HG02642 (cell line): ENCODE measurements around the gene ADGRV1.

ENCODE experiments used
- ATAC-seq: cut with Tn5 transposase; IDR thresholded peaks from one replicate; pipeline ENCODE4 v1.9.1; 2021; ENCODE audit warnings: mild to moderate bottlenecking; ENCODE audit not compliant: unreplicated experiment, poor library complexity

Gene ADGRV1, protein sequence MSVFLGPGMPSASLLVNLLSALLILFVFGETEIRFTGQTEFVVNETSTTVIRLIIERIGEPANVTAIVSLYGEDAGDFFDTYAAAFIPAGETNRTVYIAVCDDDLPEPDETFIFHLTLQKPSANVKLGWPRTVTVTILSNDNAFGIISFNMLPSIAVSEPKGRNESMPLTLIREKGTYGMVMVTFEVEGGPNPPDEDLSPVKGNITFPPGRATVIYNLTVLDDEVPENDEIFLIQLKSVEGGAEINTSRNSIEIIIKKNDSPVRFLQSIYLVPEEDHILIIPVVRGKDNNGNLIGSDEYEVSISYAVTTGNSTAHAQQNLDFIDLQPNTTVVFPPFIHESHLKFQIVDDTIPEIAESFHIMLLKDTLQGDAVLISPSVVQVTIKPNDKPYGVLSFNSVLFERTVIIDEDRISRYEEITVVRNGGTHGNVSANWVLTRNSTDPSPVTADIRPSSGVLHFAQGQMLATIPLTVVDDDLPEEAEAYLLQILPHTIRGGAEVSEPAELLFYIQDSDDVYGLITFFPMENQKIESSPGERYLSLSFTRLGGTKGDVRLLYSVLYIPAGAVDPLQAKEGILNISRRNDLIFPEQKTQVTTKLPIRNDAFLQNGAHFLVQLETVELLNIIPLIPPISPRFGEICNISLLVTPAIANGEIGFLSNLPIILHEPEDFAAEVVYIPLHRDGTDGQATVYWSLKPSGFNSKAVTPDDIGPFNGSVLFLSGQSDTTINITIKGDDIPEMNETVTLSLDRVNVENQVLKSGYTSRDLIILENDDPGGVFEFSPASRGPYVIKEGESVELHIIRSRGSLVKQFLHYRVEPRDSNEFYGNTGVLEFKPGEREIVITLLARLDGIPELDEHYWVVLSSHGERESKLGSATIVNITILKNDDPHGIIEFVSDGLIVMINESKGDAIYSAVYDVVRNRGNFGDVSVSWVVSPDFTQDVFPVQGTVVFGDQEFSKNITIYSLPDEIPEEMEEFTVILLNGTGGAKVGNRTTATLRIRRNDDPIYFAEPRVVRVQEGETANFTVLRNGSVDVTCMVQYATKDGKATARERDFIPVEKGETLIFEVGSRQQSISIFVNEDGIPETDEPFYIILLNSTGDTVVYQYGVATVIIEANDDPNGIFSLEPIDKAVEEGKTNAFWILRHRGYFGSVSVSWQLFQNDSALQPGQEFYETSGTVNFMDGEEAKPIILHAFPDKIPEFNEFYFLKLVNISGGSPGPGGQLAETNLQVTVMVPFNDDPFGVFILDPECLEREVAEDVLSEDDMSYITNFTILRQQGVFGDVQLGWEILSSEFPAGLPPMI (N-terminal part only)

DNA sequence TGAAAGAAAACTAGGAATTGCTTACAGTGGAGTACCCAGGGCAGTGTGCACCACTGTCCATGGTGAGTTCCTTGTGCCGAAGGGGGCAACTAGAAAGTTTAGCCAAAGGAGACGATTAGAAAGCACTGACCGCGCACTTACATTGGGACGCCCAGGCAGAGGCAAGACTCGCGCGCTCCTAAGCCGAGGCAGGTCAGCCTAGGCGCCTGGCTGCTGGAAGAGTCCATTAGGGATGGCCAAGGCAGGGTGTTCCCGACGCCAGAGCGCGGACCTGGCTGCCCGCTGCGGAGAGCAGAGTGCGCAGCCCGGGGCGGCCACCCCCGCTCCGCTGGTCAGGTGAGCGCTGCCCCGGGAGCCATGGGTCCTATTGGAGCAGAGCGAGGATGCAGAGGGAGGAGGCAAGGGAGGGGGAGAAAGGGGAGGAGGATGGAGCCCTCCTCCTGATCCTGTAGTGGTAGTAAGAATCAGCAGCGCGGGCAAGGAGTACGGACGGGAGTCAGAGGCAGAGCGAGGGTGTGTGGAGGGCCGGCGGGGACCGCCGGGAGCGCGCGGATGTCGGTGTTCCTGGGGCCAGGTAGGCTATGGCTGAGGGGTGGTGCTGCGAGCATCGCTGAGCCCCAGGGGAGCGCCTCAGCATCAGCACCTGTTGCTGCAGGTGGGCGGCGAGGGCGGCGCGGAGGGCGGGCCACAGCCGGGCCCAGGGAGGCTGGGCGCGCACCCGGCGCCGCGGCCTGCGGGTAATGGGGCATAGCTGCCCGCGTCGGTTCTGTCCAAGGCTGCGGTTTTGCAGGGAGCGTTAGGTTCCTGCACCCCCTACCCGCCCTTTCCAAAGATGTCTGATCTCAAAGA is at the start of gene ADGRV1:
Gene ADGRV1 (plus strand): TSS at position 454 of the 849 bp plus-strand sequence. CDS start 99 bp downstream, at position 553.
- ATAC-seq, result peak; percentile 54

DNA sequence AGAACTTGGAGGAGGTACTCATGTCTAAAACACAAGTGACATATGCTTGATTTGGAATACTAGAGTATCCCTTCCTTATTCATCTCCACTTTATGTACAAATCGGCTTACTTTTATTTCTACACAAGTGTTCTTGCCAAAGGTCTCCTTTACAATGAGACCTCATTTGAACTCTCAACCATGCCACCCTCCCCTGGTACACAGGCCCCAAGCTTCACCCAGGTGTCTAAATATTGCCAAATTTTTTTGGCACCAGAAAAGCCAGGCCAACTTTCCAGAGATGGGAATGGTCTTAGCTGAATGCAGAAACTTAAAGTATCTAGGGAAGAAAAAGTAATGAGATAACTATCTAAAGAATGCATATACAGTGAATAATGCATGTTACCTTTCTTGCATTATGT is 48.2 kb upstream of the ADGRV1 start:
- ATAC-seq, result no peak

DNA sequence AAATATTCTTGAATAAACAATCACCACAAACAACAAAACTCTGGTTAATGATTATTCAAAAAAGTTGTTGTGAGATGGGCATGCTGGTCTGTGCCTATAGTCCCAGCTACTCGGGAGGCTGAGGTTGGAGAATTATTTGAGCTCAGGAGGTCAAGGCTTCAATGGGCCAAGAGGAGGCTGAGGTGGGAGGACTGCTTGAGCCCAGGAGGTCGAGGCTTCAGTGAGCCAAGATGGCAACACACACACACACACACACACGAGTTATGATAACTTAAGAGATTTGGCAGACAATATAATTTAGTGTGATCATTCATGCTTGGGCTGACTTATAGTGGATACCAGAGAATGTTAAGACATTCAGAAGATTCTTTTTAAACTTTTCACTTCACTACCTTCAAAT is 44.1 kb upstream of the ADGRV1 start:
- ATAC-seq, result no peak

DNA sequence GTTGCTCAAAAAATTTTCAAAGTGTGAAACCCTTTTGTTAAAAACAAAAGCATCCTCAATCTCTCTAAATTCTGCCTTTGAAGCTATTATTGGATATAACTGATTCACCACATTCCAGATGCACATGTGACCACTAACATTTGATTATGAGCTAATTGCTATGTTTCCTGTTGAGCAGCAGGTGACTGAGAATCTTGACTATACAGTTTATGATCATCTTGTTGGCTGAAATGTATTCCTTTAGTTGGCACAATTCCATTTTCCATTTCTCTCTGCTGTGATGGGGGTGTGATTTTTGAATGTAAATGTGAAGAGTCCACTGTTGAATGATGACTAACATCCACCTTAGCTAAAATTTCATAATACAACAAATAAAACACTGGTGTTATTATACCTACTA is 39.9 kb upstream of the ADGRV1 start:
- ATAC-seq, result no peak

DNA sequence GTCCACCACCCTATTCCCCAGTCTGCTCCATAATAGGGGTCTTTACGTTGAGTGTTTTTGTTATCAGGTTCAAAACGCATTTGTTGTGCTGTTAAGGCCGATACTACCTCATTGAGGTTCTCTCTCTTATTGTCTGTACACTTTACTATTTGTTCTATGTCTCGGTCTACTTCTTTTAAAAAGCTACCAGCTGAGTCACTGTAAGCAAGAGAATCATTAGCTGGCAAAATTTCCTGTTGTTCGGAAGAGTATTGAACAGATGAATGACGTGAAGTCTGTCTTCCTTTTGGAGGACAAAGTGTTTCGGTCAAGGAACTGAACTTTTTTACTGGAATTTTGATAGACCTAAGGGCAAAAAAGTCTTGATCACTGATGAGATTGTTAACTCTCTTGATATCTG is 39.5 kb upstream of the ADGRV1 start:
- ATAC-seq, result no peak

DNA sequence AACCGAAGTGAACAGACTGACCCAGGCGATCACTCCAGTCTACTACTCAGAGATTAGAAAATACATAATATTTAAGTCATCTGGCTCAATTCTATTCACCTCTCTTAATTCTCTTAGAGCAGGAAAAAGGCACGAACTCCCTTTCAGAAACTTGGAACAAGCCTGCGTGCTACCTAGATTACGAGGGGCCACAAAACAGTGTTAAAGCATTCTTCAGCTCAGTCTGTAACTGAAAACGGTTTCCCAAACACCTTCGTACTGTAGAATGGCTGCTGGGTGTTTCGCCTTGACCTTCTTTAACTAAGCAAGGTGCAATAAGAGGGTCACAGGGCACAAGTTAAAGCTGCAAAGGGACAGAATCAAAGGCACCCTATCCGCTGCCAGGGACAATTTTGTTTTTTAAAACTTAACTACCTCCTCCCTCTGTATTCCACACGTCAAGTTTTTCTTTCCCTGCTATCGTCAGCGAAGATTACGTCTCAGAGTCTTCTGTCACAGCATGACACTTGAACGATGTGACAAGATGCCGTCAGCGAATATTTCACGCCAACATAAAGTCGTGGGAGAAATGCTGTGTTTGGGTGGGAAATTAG is 29.9 kb upstream of the ADGRV1 start:
- ATAC-seq, result peak; percentile 1

DNA sequence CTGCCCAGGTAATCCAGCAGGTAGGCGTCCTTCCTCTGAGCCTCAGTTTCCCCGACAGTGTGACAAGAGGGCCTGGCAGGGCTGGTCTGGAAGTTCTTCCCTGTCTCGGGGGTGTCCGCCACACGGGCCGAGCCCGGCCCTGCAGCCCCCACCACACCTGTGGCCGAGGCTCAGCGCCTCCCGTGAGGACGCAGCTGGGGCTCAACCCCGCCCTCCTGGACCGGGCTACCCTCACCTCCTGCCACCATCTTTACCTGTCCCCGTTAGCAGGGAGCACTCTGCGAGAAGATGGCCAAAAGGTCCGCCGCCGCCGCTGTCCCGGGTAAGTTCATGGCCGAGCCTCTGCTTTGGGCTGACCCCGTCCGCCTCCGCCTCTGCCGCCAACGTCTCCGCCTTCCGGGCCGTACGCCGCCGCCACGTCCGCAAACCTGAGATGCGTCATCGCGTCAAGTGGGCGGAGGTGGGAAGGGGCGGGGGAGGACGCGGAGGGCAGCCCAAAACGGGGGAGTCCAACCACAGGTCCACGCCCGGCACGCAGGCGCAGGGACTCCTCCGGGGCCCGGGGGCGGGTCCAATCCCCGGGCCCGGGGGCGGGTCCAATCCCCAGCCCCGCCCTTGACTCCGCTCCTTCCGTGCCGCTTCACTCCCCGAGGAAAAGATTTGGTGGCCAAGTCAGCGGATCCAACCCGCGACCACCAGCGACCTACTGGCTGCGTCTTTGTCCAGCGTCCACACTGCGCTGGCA is 29.2 kb upstream of the ADGRV1 start, which contains the start of gene LYSMD3:
Gene LYSMD3 (minus strand): TSS at position 391 of the 745 bp plus-strand sequence. CDS start 4,295 bp downstream, outside the sequence.
- ATAC-seq, result peak; percentile 93

DNA sequence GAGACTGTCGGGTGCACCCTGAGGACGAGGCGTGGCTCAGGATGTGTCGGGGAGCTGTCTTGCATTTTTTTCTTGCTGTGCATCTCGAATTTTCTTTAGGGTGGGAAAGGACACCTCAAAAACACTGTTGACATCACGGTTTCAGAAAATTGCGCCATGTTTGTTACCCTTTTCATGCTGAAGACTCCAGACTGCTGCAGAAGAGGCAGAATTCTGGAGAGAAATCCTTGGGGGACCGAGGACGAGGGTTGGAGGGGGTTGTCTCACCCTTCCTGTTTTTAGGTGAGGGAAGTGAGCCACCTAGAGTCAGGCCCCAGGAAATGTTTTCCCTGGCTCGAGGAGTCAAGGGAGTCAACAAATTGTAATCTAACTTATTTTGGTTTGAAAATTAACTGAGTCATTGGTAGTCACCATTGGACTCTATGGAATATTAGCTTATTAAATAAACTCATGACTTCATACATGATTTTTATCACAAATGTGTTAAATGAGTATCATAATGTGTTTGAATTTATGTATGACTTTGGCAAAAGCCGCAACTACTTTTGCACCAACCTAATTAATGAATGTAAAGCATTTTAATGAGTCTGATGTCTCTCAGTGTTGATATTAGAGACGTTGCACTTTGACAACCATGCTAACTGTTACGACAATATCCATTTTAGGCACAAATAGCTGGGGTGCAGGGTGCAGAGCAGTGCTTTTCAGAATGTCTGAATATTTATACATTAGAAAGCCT is 28.5 kb upstream of the ADGRV1 start:
- ATAC-seq, result peak; percentile 52

DNA sequence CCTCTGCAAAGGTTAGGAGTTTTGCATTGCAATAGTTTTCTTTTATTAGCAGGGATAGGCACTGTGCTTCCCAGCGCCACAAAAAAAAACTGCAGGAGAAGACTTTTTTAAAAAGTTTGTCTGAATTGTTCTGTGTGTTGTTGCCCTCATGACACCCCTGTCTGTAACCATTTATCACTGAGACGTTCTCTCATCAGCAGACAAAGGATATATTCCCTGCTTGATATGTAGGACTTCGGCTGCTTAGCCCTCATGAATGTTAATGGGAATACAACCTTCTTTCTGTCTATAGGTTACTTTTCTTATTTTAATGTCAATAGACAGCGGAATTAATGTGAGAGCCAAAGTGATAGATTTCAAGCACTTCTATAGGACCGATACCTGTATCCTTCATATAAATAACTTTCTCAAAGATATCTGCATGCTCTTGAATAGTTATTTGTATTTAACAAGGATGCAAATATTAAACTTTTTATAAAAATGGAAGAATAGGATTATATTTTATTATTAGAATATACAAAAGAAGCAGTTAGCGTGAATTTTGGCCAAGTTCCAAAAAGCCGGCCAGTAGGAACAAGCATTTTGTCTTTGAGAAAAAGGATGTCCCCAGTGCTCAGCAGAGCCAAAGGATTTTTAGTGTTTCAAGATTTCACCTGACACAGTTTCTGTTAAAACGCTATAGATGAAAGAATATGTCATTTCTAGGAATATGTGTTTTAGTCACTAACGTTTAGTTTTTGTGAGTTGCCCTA is 27.7 kb upstream of the ADGRV1 start:
- no peak for ATAC-seq

DNA sequence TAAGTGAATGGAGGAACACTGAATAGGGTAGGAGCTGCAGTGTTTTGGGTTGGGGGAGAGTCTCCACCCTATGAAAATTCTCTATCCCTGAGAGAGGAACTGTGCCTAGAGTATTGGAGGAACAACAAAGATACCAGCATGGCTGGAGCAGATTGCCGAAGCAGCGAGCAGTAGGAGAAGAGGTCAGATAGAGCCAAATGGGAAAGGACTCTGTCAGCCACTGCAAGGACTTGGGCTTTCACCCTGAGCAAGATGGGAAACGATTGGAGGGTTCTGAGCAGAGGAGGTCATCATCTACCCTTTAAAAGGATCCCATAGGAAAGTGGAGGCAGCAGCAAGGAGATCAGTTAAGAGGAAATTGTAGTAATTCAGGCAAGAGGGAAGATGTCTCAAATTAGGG is 24.8 kb upstream of the ADGRV1 start:
- ATAC-seq, result no peak

DNA sequence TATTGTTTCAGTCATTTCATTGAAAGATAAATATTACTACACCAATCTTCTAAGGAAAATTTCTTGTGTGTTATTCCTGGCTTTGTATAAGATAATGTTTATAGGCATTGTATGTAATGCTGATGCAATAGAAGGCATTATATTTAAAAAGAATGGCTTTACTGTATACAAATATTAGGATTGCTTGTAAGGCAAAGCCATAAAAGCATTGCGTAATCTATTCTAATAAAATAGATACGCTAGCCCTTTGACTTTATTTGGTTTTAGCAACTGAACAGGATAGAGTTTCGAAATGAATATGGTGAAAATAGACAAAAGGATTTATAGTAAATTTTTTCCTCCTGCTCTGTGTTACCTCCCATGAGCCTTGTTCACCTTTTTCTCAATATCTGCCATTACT is 23.7 kb upstream of the ADGRV1 start:
- no peak for ATAC-seq

DNA sequence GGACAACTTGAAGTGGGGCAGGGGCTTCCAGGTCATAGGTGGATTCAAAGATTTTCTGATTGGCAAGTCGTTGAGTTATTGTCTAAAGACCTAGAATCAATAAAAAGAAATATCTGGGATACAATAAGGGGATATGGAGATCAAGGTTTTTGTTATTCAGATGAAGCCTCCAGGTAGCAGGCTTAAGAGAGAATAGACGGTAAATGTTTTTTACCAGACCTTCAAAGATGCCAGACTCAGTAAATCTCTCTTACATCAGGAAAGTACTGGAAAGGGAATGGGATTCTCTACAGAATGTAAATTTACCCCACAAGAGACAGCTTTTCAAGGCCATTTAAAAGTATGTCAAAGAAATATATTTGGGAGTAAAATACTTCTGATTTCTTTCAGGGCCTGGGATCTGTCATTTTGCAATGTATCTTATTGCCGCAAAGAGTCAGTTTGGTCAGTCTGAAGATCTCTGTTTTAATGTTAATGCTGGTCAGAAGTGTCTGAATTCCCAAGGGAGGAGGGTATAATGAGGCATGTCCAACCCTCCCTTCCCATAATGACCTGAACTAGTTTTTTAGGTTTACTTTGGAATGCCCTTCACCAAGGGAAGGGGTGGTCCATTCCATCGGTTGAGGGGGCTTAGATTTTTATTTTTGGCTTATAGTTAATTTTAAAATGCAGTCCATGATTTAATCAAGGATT is 15.6 kb upstream of the ADGRV1 start:
- no peak for ATAC-seq

DNA sequence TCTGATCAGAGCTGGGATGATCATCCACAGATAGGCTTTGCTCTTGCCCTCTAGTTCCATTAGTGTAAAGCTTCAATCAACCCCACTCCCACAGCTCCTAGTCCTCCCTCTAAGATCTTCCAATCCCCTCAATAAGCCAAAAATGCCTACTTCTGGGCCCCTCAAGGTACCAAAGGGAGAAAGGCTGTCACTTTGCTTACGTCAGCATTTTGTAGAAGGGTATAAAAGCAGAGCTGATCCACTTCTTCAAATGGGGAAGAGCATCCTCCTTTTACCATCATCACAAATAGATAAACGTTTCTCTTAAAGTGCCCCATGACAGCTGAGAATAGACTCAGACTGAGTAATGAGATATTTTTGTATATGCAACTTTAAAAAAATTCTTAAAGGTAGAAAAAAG is 13.1 kb upstream of the ADGRV1 start:
- ATAC-seq, result no peak

DNA sequence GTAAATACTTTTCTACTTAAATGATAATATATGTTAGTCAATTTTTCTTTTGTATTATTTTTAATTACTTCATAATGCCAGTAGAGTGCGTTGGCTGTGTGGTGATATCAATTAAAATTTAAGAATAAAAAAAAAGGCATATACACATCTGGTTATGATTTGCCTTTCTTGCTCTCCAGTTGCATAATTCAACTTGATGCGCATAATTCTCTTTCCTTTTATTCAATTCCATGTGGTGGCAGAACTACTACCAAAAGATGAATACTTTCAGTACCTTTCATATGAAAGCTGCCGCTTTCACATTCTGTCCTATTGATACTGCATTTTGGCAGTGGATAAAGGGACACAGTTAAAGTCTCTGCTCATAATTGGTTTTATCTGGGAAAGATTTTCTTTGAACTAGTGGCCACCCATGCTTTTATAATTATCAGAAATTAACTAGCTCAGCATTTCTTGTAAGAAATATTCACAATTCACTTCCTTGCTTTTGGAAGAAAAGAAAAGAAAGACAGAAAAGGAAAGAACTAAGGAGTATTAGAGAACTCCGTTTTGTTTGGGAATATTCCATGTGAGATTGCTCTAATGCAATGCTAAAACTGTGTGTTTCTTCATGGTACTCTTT is 12.3 kb upstream of the ADGRV1 start:
- ATAC-seq, result no peak

DNA sequence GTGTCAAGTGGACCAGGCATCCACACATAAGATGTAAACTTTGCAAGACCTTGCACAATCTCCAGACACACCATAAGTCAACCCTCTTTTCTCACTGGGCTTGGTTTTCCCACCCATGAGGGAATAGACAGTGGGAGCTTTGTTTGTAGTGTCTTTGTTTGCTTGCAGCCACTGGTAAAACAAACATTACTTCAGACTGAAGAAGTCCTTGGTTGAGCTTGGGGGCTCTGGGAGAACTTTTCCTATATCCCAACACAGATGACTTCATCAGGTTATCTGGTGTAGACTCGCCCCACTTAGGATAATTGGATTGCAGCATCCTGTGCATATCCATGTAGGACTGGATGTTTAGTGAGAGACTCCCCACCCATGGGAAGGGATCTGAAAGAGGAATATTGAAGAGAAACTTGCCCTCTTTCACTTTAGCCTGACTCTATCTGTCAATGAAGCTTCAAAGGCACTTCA is 11.5 kb upstream of the ADGRV1 start:
- no peak for ATAC-seq

DNA sequence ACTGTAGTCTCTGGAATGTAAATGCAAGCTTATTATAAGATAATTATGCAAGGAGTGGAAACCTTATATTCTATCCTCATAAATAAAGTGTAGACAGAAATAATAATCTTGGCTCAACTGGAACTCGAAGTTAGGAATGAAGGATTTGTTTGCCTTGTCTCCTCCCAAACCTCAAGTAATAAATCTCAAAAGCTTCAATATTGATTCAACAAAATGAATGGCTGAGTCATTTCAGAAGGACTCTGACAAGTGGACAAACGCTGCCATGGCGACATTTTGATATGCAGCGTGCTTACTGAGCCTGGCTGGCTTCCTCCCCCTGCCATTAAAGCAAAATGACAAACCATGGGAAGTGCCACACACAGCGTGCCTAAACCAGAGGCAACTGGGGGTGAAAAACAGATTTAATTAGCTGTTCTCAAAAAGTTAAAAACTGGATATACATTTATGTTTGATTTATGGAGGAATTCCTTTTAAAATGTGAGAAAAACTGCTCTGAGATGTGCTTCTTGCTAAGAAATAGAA is 10.5 kb upstream of the ADGRV1 start:
- ATAC-seq, result no peak
